ENCODE results near the gene CREB3. TPM values are rescaled to one million over a fixed set of nuclear protein-coding genes. Genes with fewer than 3 reads are reported as not detected.

CREB3 gene
- total RNA-seq, 2 experiments from 2014 or later, result 13.7 to 15.4 TPM

DNA sequence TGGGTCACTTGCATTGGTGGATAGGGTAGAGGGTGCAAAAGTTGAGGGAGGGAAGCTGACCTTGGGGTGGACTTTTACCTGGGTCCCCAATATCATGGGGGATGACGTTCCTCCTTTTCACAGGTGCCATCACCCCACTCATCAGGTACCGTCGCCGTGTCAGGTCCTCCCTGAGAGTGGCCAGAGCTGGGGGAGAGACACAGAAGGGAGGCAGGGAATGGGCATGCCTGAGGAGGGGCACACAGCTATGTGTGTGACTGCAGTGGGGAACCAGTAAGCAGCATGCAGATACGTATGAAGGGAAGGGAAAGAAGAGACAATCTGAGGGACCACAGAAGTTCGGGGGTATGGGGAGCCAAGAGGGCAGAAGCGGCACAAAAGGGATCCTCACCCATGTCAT is 6.5 kb downstream of the CREB3 start:
- POLR2A ChIA-PET, result interaction anchor here (0.5 to 1.5 kb wide), 3 partner anchors 10 to 210 kb away, joined by 3 to 8 read pairs (median 4); partner anchors contain the start of genes GBA2 and RGP1
- intact Hi-C loops (cut with DNase I, micrococcal nuclease), result loop anchor here (10.0 kb wide), 3 partner anchors 624 to 1026 kb away; partner anchors contain the start of genes ATOSB (in 1 of the 2) and DNAJB5 (in 1 of the 2)
- ATAC-seq (ENCODE audit: poor library complexity) (no peak), DNase-seq (no peak)
- H3K9me3 ChIP-seq (ENCODE audit: control insufficient read depth in 1 of 2, insufficient read depth in 1 of 2, low read length in 2 of 2), result no peaks in the 10 kb centered on the region
- no peaks in the 10 kb centered on the region for H3K27me3 ChIP-seq (ENCODE audit: control insufficient read depth in 1 of 2, insufficient read depth in 2 of 2, low read length in 2 of 2)
- Mint-ChIP-seq H3K4me1 (ENCODE audit: low read depth) (peaks cover 24% of the 10 kb centered on the region), H3K9me3 (no peaks in the 10 kb centered on the region), H3K4me3 (no peak overlapping the region), H3K27me3 (no peaks in the 10 kb centered on the region), H3K27ac (no peak overlapping the region), H3K36me3 (ENCODE audit: low read depth) (peaks cover 79% of the 10 kb centered on the region)
- CTCF ChIA-PET, result no interaction called here
- TF ChIP-seq, protein P1, sequence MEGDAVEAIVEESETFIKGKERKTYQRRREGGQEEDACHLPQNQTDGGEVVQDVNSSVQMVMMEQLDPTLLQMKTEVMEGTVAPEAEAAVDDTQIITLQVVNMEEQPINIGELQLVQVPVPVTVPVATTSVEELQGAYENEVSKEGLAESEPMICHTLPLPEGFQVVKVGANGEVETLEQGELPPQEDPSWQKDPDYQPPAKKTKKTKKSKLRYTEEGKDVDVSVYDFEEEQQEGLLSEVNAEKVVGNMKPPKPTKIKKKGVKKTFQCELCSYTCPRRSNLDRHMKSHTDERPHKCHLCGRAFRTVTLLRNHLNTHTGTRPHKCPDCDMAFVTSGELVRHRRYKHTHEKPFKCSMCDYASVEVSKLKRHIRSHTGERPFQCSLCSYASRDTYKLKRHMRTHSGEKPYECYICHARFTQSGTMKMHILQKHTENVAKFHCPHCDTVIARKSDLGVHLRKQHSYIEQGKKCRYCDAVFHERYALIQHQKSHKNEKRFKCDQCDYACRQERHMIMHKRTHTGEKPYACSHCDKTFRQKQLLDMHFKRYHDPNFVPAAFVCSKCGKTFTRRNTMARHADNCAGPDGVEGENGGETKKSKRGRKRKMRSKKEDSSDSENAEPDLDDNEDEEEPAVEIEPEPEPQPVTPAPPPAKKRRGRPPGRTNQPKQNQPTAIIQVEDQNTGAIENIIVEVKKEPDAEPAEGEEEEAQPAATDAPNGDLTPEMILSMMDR (IDR thresholded peaks at IDR 0.05), result no peak
- H3K4me3 ChIP-seq (ENCODE audit: low read length), result no peak overlapping the region
- H3K4me1 ChIP-seq (ENCODE audit: insufficient read depth, low read length), result peaks cover 20% of the 10 kb centered on the region
- H3K27ac ChIP-seq (ENCODE audit: low read depth in 1 of 2, low read length in 2 of 2), result no peak overlapping the region
- peaks cover 89% of the 10 kb centered on the region for H3K36me3 ChIP-seq (ENCODE audit: insufficient read depth, low read length)

DNA sequence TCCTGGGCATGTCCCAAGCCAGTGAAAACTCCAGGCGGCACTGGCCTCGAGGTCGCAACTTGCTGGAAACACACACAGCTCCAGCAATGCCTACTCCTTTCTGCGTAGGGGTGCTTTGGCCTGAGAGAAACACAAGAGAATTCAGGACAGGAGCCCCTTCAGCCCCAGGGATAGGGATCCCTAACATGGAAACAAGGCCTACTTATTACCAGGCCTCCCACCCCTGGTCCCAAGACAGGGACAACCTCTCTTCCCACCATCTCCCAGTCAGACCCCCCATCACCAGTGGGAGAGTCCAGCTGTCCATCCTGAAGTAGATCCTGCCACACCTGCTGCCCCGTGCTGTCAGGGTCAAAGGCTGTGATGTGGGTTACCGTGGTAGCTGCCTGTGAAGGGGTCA is 7.8 kb downstream of the CREB3 start:
- POLR2A ChIA-PET, result interaction anchor here (1.3 to 2.4 kb wide), 3 partner anchors 8 to 12 kb away, joined by 3 to 10 read pairs (median 4); partner anchors contain the start of genes CREB3, GBA2, RGP1 and TLN1

DNA sequence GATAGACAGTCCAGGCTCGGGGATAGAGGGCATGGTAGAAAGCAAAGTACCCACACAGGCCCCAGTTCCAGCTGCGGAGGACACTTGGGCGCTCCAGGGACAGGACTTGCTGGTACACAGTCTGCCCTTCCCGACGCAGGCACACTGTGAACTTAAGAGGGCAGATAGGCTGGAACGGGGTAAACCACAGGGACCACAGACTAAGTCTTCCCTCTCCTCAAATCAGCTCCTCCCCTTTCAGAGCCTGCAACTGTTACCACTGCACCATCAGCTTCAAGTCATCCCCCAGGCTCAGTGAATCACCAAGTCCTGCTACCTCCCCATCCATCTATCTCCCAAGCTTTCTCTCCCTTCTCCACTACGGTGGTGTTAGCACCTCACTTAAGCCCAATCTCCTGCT is 9.3 kb downstream of the CREB3 start:
- H3K4me3 Mint-ChIP-seq, result no peak overlapping the region
- peaks cover 18% of the 10 kb centered on the region for H3K4me1 ChIP-seq (ENCODE audit: insufficient read depth, low read length)
- no peaks in the 10 kb centered on the region for H3K27me3 Mint-ChIP-seq
- peaks cover 77% of the 10 kb centered on the region for H3K36me3 Mint-ChIP-seq (ENCODE audit: low read depth)
- H3K27ac Mint-ChIP-seq, result no peak overlapping the region
- no peak overlapping the region for H3K4me3 ChIP-seq (ENCODE audit: low read length)
- peaks cover 78% of the 10 kb centered on the region for H3K36me3 ChIP-seq (ENCODE audit: insufficient read depth, low read length)
- TF ChIP-seq, protein P1 (IDR thresholded peaks at IDR 0.05), result no peak
- H3K27me3 ChIP-seq (ENCODE audit: control insufficient read depth in 1 of 2, insufficient read depth in 2 of 2, low read length in 2 of 2), result no peaks in the 10 kb centered on the region
- no peaks in the 10 kb centered on the region for H3K9me3 ChIP-seq (ENCODE audit: control insufficient read depth in 1 of 2, insufficient read depth in 1 of 2, low read length in 2 of 2)
- ATAC-seq (ENCODE audit: poor library complexity), result no peak
- no peaks in the 10 kb centered on the region for H3K9me3 Mint-ChIP-seq
- H3K27ac ChIP-seq (ENCODE audit: low read depth in 1 of 2, low read length in 2 of 2), result no peak overlapping the region
- POLR2A ChIA-PET, result interaction anchor here (1.9 to 2.4 kb wide), 2 partner anchors 8 to 9 kb away, joined by 4 to 10 read pairs; partner anchors contain the start of genes CREB3, GBA2, RGP1 and TLN1
- DNase-seq, result peak in 2 of 14 experiments; percentile 38 to 50
- intact Hi-C loops (cut with DNase I, micrococcal nuclease), result loop anchor here in 1 of 2 experiments (10.0 kb wide), 1 partner anchor 1217 kb away; the partner anchor contains the start of gene ENHO
- H3K4me1 Mint-ChIP-seq (ENCODE audit: low read depth), result peaks cover 28% of the 10 kb centered on the region
- CTCF ChIA-PET, result no interaction called here

More for the DNA sequence above, 7.8 kb downstream of the CREB3 start:
- DNase-seq (no peak), ATAC-seq (ENCODE audit: poor library complexity) (no peak)
- no peaks in the 10 kb centered on the region for H3K27me3 Mint-ChIP-seq
- H3K9me3 Mint-ChIP-seq, result no peaks in the 10 kb centered on the region
- no peak overlapping the region for H3K4me3 Mint-ChIP-seq
- peaks cover 92% of the 10 kb centered on the region for H3K36me3 ChIP-seq (ENCODE audit: insufficient read depth, low read length)
- intact Hi-C loops (cut with DNase I, micrococcal nuclease), result loop anchor here in 1 of 2 experiments (10.0 kb wide), 1 partner anchor 1215 kb away; the partner anchor contains the start of gene ENHO
- TF ChIP-seq, protein P1 (IDR thresholded peaks at IDR 0.05), result no peak
- CTCF ChIA-PET, result no interaction called here
- no peak overlapping the region for H3K27ac Mint-ChIP-seq
- no peak overlapping the region for H3K27ac ChIP-seq (ENCODE audit: low read depth in 1 of 2, low read length in 2 of 2)
- peaks cover 24% of the 10 kb centered on the region for H3K4me1 Mint-ChIP-seq (ENCODE audit: low read depth)
- H3K4me1 ChIP-seq (ENCODE audit: insufficient read depth, low read length), result peaks cover 18% of the 10 kb centered on the region
- H3K27me3 ChIP-seq (ENCODE audit: control insufficient read depth in 1 of 2, insufficient read depth in 2 of 2, low read length in 2 of 2), result no peaks in the 10 kb centered on the region
- peaks cover 84% of the 10 kb centered on the region for H3K36me3 Mint-ChIP-seq (ENCODE audit: low read depth)
- H3K4me3 ChIP-seq (ENCODE audit: low read length), result no peak overlapping the region
- H3K9me3 ChIP-seq (ENCODE audit: control insufficient read depth in 1 of 2, insufficient read depth in 1 of 2, low read length in 2 of 2), result no peaks in the 10 kb centered on the region
